ENCODE data around the gene CD248.

DNA sequence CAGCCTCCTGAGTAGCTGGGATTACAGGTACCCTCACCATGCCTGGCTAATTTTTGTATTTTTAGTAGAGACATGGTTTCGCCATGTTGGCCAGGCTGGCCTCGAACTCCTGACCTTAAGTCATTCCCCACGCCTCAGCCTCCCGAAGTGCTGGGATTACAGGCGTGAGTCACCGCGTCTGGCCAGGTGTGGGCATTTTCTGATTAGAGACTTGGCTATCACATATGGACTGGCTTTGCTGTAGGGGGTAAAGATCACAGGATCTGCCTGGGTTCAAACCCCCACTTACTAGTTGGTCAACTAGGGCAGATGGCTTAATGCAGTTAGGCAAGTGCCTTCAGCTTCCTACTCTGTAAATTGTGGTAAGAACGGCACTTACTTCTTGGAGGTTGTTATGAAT is 6.5 kb downstream of the CD248 start:
- TF ChIP-seq, protein P1, sequence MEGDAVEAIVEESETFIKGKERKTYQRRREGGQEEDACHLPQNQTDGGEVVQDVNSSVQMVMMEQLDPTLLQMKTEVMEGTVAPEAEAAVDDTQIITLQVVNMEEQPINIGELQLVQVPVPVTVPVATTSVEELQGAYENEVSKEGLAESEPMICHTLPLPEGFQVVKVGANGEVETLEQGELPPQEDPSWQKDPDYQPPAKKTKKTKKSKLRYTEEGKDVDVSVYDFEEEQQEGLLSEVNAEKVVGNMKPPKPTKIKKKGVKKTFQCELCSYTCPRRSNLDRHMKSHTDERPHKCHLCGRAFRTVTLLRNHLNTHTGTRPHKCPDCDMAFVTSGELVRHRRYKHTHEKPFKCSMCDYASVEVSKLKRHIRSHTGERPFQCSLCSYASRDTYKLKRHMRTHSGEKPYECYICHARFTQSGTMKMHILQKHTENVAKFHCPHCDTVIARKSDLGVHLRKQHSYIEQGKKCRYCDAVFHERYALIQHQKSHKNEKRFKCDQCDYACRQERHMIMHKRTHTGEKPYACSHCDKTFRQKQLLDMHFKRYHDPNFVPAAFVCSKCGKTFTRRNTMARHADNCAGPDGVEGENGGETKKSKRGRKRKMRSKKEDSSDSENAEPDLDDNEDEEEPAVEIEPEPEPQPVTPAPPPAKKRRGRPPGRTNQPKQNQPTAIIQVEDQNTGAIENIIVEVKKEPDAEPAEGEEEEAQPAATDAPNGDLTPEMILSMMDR (IDR thresholded peaks at IDR 0.05), result no peak
- no peak for TF ChIP-seq POLR2A (IDR thresholded peaks at IDR 0.05)
